Measurements from ENCODE around the gene SPHK2. TPM values are rescaled to one million over a fixed set of nuclear protein-coding genes. Genes with fewer than 3 reads are reported as not detected.

SPHK2 gene
- total and polyA plus RNA-seq, 2 experiments from 2014 or later, result 18.3 to 50.3 TPM

DNA sequence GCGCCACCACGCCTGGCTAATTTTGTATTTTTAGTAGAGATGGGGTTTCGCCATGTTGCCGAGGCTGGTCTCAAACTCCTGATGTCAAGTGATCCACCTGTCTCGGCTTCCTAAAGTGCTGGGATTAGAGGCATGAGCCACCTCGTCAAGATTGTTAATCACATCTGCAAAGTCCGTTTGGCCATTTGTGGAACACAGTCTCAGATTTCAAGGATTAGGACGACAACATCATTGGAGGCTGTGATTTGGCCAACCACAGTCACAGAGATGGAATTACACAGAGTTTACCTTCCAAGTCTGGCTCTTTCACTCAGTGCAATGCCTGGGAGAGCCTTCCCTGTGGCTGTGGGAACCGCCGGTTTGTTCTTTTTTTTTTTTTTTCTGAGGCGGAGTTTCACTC is 49.5 kb upstream of the SPHK2 start:
- H3K4me2 ChIP-seq, result no peak overlapping the region
- Mint-ChIP-seq H3K9me3 (no peaks in the 10 kb centered on the region), H3K4me1 (peaks cover 23% of the 10 kb centered on the region), H3K36me3 (ENCODE audit: low read depth) (no peaks in the 10 kb centered on the region), H3K4me3 (no peak overlapping the region), H3K27me3 (ENCODE audit: insufficient read depth, low read depth, poor library complexity) (peaks cover 33% of the 10 kb centered on the region), H3K27ac (no peak overlapping the region)
- H3K4me1 ChIP-seq (ENCODE audit: insufficient read depth), result peaks cover 12% of the 10 kb centered on the region; the same call in 1 of the 2 replicates
- DNase-seq (ENCODE audit: low spot score), result no peak
- no peaks in the 10 kb centered on the region for H3K27me3 ChIP-seq (ENCODE audit: insufficient read depth)
- H3K9me2 ChIP-seq (ENCODE audit: insufficient read depth), result no peaks in the 10 kb centered on the region
- TF ChIP-seq EZH2 (IDR thresholded peaks at IDR 0.05; ENCODE audit: low read depth, unreplicated experiment) (no peak), ZNF114 (CRISPR knock-in tag; IDR thresholded peaks at IDR 0.05) (no peak), JUNB (IDR thresholded peaks at IDR 0.05; ENCODE audit: unreplicated experiment) (no peak), EZH2phosphoT487 (IDR thresholded peaks at IDR 0.05; ENCODE audit: unreplicated experiment) (no peak), CREB1 (CRISPR knock-in tag; IDR thresholded peaks at IDR 0.05; ENCODE audit: low read depth) (no peak), ZNF331 (CRISPR knock-in tag; IDR thresholded peaks at IDR 0.05; ENCODE audit: low read depth) (no peak), POLR2AphosphoS5 (IDR thresholded peaks at IDR 0.05; ENCODE audit: low read depth) (no peak), STAT1 (IDR thresholded peaks at IDR 0.05; ENCODE audit: unreplicated experiment) (no peak), NANOG (IDR thresholded peaks at IDR 0.05; ENCODE audit: borderline replicate concordance) (no peak)
- TF ChIP-seq, protein P1, sequence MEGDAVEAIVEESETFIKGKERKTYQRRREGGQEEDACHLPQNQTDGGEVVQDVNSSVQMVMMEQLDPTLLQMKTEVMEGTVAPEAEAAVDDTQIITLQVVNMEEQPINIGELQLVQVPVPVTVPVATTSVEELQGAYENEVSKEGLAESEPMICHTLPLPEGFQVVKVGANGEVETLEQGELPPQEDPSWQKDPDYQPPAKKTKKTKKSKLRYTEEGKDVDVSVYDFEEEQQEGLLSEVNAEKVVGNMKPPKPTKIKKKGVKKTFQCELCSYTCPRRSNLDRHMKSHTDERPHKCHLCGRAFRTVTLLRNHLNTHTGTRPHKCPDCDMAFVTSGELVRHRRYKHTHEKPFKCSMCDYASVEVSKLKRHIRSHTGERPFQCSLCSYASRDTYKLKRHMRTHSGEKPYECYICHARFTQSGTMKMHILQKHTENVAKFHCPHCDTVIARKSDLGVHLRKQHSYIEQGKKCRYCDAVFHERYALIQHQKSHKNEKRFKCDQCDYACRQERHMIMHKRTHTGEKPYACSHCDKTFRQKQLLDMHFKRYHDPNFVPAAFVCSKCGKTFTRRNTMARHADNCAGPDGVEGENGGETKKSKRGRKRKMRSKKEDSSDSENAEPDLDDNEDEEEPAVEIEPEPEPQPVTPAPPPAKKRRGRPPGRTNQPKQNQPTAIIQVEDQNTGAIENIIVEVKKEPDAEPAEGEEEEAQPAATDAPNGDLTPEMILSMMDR (conservative IDR thresholded peaks at IDR 0.05; ENCODE audit: low read depth in 2 of 2), result no peak
- TF ChIP-seq, protein P2, sequence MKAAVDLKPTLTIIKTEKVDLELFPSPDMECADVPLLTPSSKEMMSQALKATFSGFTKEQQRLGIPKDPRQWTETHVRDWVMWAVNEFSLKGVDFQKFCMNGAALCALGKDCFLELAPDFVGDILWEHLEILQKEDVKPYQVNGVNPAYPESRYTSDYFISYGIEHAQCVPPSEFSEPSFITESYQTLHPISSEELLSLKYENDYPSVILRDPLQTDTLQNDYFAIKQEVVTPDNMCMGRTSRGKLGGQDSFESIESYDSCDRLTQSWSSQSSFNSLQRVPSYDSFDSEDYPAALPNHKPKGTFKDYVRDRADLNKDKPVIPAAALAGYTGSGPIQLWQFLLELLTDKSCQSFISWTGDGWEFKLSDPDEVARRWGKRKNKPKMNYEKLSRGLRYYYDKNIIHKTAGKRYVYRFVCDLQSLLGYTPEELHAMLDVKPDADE (IDR thresholded peaks at IDR 0.05), result no peak
- TF ChIP-seq, protein P3, sequence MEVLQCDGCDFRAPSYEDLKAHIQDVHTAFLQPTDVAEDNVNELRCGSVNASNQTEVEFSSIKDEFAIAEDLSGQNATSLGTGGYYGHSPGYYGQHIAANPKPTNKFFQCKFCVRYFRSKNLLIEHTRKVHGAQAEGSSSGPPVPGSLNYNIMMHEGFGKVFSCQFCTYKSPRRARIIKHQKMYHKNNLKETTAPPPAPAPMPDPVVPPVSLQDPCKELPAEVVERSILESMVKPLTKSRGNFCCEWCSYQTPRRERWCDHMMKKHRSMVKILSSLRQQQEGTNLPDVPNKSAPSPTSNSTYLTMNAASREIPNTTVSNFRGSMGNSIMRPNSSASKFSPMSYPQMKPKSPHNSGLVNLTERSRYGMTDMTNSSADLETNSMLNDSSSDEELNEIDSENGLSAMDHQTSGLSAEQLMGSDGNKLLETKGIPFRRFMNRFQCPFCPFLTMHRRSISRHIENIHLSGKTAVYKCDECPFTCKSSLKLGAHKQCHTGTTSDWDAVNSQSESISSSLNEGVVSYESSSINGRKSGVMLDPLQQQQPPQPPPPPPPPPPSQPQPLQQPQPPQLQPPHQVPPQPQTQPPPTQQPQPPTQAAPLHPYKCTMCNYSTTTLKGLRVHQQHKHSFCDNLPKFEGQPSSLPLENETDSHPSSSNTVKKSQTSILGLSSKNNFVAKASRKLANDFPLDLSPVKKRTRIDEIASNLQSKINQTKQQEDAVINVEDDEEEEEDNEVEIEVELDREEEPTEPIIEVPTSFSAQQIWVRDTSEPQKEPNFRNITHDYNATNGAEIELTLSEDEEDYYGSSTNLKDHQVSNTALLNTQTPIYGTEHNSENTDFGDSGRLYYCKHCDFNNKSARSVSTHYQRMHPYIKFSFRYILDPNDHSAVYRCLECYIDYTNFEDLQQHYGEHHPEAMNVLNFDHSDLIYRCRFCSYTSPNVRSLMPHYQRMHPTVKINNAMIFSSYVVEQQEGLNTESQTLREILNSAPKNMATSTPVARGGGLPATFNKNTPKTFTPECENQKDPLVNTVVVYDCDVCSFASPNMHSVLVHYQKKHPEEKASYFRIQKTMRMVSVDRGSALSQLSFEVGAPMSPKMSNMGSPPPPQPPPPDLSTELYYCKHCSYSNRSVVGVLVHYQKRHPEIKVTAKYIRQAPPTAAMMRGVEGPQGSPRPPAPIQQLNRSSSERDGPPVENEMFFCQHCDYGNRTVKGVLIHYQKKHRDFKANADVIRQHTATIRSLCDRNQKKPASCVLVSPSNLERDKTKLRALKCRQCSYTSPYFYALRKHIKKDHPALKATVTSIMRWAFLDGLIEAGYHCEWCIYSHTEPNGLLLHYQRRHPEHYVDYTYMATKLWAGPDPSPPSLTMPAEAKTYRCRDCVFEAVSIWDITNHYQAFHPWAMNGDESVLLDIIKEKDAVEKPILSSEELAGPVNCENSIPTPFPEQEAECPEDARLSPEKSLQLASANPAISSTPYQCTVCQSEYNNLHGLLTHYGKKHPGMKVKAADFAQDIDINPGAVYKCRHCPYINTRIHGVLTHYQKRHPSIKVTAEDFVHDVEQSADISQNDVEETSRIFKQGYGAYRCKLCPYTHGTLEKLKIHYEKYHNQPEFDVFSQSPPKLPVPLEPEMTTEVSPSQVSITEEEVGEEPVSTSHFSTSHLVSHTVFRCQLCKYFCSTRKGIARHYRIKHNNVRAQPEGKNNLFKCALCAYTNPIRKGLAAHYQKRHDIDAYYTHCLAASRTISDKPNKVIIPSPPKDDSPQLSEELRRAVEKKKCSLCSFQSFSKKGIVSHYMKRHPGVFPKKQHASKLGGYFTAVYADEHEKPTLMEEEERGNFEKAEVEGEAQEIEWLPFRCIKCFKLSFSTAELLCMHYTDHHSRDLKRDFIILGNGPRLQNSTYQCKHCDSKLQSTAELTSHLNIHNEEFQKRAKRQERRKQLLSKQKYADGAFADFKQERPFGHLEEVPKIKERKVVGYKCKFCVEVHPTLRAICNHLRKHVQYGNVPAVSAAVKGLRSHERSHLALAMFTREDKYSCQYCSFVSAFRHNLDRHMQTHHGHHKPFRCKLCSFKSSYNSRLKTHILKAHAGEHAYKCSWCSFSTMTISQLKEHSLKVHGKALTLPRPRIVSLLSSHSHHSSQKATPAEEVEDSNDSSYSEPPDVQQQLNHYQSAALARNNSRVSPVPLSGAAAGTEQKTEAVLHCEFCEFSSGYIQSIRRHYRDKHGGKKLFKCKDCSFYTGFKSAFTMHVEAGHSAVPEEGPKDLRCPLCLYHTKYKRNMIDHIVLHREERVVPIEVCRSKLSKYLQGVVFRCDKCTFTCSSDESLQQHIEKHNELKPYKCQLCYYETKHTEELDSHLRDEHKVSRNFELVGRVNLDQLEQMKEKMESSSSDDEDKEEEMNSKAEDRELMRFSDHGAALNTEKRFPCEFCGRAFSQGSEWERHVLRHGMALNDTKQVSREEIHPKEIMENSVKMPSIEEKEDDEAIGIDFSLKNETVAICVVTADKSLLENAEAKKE (CRISPR knock-in tag; IDR thresholded peaks at IDR 0.05), result no peak
- TF ChIP-seq, protein P4, sequence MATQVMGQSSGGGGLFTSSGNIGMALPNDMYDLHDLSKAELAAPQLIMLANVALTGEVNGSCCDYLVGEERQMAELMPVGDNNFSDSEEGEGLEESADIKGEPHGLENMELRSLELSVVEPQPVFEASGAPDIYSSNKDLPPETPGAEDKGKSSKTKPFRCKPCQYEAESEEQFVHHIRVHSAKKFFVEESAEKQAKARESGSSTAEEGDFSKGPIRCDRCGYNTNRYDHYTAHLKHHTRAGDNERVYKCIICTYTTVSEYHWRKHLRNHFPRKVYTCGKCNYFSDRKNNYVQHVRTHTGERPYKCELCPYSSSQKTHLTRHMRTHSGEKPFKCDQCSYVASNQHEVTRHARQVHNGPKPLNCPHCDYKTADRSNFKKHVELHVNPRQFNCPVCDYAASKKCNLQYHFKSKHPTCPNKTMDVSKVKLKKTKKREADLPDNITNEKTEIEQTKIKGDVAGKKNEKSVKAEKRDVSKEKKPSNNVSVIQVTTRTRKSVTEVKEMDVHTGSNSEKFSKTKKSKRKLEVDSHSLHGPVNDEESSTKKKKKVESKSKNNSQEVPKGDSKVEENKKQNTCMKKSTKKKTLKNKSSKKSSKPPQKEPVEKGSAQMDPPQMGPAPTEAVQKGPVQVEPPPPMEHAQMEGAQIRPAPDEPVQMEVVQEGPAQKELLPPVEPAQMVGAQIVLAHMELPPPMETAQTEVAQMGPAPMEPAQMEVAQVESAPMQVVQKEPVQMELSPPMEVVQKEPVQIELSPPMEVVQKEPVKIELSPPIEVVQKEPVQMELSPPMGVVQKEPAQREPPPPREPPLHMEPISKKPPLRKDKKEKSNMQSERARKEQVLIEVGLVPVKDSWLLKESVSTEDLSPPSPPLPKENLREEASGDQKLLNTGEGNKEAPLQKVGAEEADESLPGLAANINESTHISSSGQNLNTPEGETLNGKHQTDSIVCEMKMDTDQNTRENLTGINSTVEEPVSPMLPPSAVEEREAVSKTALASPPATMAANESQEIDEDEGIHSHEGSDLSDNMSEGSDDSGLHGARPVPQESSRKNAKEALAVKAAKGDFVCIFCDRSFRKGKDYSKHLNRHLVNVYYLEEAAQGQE (IDR thresholded peaks at IDR 0.05; ENCODE audit: unreplicated experiment), result no peak
- no peaks in the 10 kb centered on the region for H3K79me2 ChIP-seq (replicated peaks; ENCODE audit: insufficient read depth)
- no peak for ATAC-seq
- H3K4me3 ChIP-seq, result no peak overlapping the region
- 0 out of 2 replicates have a peak, but pooled peaks cover 4% of the 10 kb centered on the region for H3F3A ChIP-seq (replicated peaks; ENCODE audit: low read depth)
- no peak overlapping the region for H3K27ac ChIP-seq (ENCODE audit: low read depth)
- no peaks in the 10 kb centered on the region for H3K36me3 ChIP-seq (ENCODE audit: insufficient read depth)
- H4K20me1 ChIP-seq (replicated peaks; ENCODE audit: insufficient read depth), result no peaks in the 10 kb centered on the region
- H2AFZ ChIP-seq, result peak overlapping the region; percentile 14; the same call in 1 of the 2 replicates

All from GM23338 (cell line).